ENCODE results near the gene IL6R.
A peak's percentile ranks its signal among the peaks of the same experiment; 100 is the strongest.

GRCh38 chr1:154442006-154442740 is 37.0 kb downstream of the IL6R start:
- TF ChIP-seq CTCF (IDR thresholded peaks at IDR 0.05 in 4 of 5, conservative IDR thresholded peaks at IDR 0.05 in 1 of 5), result peak in 4 of 5 experiments; percentile 43 to 63 (median 51)
- TF ChIP-seq POLR2A (IDR thresholded peaks at IDR 0.05), result no peak
